Measurements from ENCODE around the gene OGFOD1. TPM values are rescaled to one million over a fixed set of nuclear protein-coding genes. Genes with fewer than 3 reads are reported as not detected.

OGFOD1 gene
- total and polyA plus RNA-seq, 9 of the 15 experiments (the other 6 are each of a cell fraction or from before 2014, with no cell fraction given), result 60.4 to 134 (median 85.8) TPM

- intact Hi-C loops (cut with micrococcal nuclease), result no loop called here
- DNase-seq (ENCODE audit: extremely low read depth in 1 of 4, low spot score in 3 of 4) (peak; percentile 27 to 62 (median 40)), ATAC-seq (peak; percentile 72), FAIRE-seq (peak; percentile 71)
- no peaks in the 10 kb centered on the region for H3K27me3 ChIP-seq (ENCODE audit: control insufficient read depth in 2 of 2, insufficient read depth in 2 of 2, low read length in 2 of 2)
- 0 out of 4 replicates have a peak overlapping the region, but pooled peaks of 1 of the 2 experiments have one; percentile 22 for H3K9ac ChIP-seq (ENCODE audit: insufficient read depth in 1 of 2, low read depth in 2 of 2, low read length in 2 of 2)
- 0 out of 3 replicates have a peak, but pooled peaks cover 13% of the 10 kb centered on the region for H3K79me2 ChIP-seq (ENCODE audit: control insufficient read depth, insufficient read depth, low read length)
- no peak overlapping the region for H3K4me3 ChIP-seq
- BruUV-seq (replicated peaks), result no TSS peak
- H3K9me3 ChIP-seq (replicated peaks; ENCODE audit: control insufficient read depth, insufficient read depth, low read depth, low read length), result no peaks in the 10 kb centered on the region
- ChIA-PET POLR2A (interaction anchor here (0.7 to 2.8 kb wide), 3 partner anchors 8 to 11 kb away, joined by 3 to 17 read pairs (median 4); partner anchors contain the start of genes NUDT21 and OGFOD1), CTCF (ENCODE audit: low intra/inter-chr PET ratio) (no interaction called here)
- no peaks in the 10 kb centered on the region for H4K20me1 ChIP-seq (replicated peaks; ENCODE audit: control insufficient read depth, insufficient read depth, low read length)
- in situ Hi-C loops (cut with MboI), result no loop called here
- H3K9me1 ChIP-seq (ENCODE audit: control insufficient read depth, insufficient read depth, low read length), result no peaks in the 10 kb centered on the region
- peak overlapping the region; percentile 72 for H3K27ac ChIP-seq (ENCODE audit: extremely low read depth, low read depth, low read length)
- no peak overlapping the region; the same call in 1 of the 2 replicates for H3K4me2 ChIP-seq (ENCODE audit: insufficient read depth, low read length)
- H3K4me1 ChIP-seq (replicated peaks in 1 of 2; ENCODE audit: control insufficient read depth in 2 of 2, insufficient read depth in 2 of 2, low read length in 2 of 2), result peaks cover 4 to 22% of the 10 kb centered on the region in 2 experiments; a peak in 4 of 5 replicates
- peaks cover 84% of the 10 kb centered on the region for H3K36me3 ChIP-seq (ENCODE audit: control insufficient read depth, insufficient read depth, low read length)
- WGBS (ENCODE audit: insufficient coverage, low coverage, missing lambda C conversion rate), result 0% methylated on average over 3 of the region's 3 CpGs
- no peak overlapping the region; the same call in 1 of the 2 replicates for H2AFZ ChIP-seq (ENCODE audit: low read depth, low read length)
- TF ChIP-seq E2F8 (IDR thresholded peaks at IDR 0.05; ENCODE audit: low read depth, partially characterized antibody) (no peak), IRF1 (CRISPR knock-in tag; IDR thresholded peaks at IDR 0.05; ENCODE audit: borderline replicate concordance) (no peak), EP400 (IDR thresholded peaks at IDR 0.05) (peak; percentile 56; the same call in 1 of the 2 replicates), KDM1A (IDR thresholded peaks at IDR 0.05) (peak; percentile 56 to 64), MCM7 (IDR thresholded peaks at IDR 0.05) (no peak), CBX3 (IDR thresholded peaks at IDR 0.05; ENCODE audit: borderline replicate concordance in 1 of 2, low read length in 2 of 2) (no peak), PHB (CRISPR knock-in tag; IDR thresholded peaks at IDR 0.05) (no peak), KDM4B (IDR thresholded peaks at IDR 0.05; ENCODE audit: borderline replicate concordance in 2 of 2, low read depth in 1 of 2) (no peak), ZNF224 (CRISPR knock-in tag; IDR thresholded peaks at IDR 0.05) (no peak), SRF (CRISPR knock-in tag; IDR thresholded peaks at IDR 0.05) (no peak), CREBBP (IDR thresholded peaks at IDR 0.05; ENCODE audit: low read depth, low read length) (no peak), SPI1 (IDR thresholded peaks at IDR 0.05; ENCODE audit: borderline replicate concordance, low read depth, low read length) (no peak), FOXK1 (CRISPR knock-in tag; IDR thresholded peaks at IDR 0.05; ENCODE audit: borderline replicate concordance) (no peak), NR0B1 (IDR thresholded peaks at IDR 0.05; ENCODE audit: partially characterized antibody) (no peak), ZNF395 (CRISPR knock-in tag; IDR thresholded peaks at IDR 0.05) (peak; percentile 69; the same call in 1 of the 2 replicates)
Measured at GRCh38 chr16:56462064-56462796, 10.9 kb downstream of the OGFOD1 start.
